ENCODE results near the gene TMEM229B.

Gene TMEM229B

GRCh38 chr14:67436006-67436866, 52.3 kb downstream of the TMEM229B start:
- no peak for TF ChIP-seq CTCF (conservative IDR thresholded peaks at IDR 0.05; ENCODE audit: low read length)
- no peak for DNase-seq (ENCODE audit: low read depth)
- H3K4me3 ChIP-seq (ENCODE audit: low read length) = no peak overlapping the region

DNA sequence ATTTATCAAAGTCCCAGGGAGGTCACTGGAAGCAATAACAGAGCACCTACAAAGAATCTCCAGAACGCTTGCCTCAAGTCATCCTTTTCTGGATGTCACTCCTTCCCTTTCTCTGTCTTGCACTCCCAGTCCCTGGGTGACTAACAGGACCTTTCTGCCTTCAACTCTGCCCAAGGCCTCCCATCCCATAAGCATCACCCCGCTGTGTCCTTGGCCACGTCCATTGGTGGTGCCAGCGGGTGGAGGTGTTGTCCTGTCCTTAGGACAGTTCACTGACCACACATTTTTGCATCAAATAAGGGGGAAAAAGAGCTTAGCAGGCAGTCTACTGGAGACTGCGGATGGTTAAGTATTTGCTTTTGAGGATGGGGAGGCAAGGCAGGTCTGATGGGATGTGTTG, 52.9 kb downstream of the TMEM229B start:
- no peak for DNase-seq (ENCODE audit: low read depth)

GRCh38 chr14:67432050-67432564, 56.4 kb downstream of the TMEM229B start:
- peak; percentile 85 for DNase-seq (ENCODE audit: low read depth)
- no peak overlapping the region for H3K4me3 ChIP-seq (ENCODE audit: low read length)
- 0 out of 2 replicates have a peak, but pooled peaks have one; percentile 11 for TF ChIP-seq CTCF (conservative IDR thresholded peaks at IDR 0.05; ENCODE audit: low read length)

More for the DNA sequence above, 52.9 kb downstream of the TMEM229B start:
- TF ChIP-seq CTCF (conservative IDR thresholded peaks at IDR 0.05; ENCODE audit: low read length) = no peak
- H3K4me3 ChIP-seq (ENCODE audit: low read length) = no peak overlapping the region

GRCh38 chr14:67429510-67430205, 58.9 kb downstream of the TMEM229B start:
- peak; percentile 72 for DNase-seq (ENCODE audit: low read depth)
- TF ChIP-seq CTCF (conservative IDR thresholded peaks at IDR 0.05; ENCODE audit: low read length) = no peak
- no peak overlapping the region for H3K4me3 ChIP-seq (ENCODE audit: low read length)

GRCh38 chr14:67428501-67429031, 60.0 kb downstream of the TMEM229B start:
- no peak overlapping the region for H3K4me3 ChIP-seq (ENCODE audit: low read length)
- peak; percentile 20 for TF ChIP-seq CTCF (conservative IDR thresholded peaks at IDR 0.05; ENCODE audit: low read length)
- peak; percentile 80 for DNase-seq (ENCODE audit: low read depth)

DNA sequence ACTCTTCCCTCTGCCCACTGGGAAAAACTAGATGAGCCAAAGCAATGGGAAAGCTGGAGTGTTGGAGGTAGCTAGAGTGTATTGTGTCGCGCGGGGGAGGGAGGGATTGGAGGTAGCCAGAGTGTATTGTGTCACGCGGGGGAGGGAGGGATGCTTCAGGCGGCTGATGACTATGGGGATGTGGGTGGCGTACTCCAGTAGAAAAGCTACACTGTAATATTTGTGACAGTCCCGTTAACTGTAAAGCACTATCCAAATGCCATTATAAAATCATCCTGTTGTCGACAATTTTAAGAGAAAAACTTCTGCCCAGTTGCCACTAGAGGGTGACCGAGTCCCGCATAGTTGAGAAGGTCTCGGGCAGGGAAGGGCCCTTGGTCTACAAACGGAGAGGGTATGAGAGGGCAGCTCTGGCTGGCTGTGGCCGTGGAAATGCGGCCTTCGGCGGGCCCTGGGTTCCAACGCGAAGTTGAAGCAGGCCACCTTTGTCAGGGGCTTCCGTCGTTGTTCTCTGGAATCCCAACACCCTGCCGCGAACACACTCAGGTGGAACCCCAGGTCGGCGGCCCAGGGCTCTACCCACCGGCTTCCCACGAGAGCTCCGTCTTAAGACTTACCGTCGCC, 61.4 kb downstream of the TMEM229B start:
- peak; percentile 84 for TF ChIP-seq CTCF (conservative IDR thresholded peaks at IDR 0.05; ENCODE audit: low read length)
- H3K4me3 ChIP-seq (ENCODE audit: low read length) = no peak overlapping the region
- peak; percentile 81 for DNase-seq (ENCODE audit: low read depth)
